ENCODE measurements around the gene GMPPB. TPM values are rescaled to one million over a fixed set of nuclear protein-coding genes. Genes with fewer than 3 reads are reported as not detected.

The GMPPB gene
- total RNA-seq, 2 experiments from 2014 or later = 40.7 to 54.5 TPM

DNA sequence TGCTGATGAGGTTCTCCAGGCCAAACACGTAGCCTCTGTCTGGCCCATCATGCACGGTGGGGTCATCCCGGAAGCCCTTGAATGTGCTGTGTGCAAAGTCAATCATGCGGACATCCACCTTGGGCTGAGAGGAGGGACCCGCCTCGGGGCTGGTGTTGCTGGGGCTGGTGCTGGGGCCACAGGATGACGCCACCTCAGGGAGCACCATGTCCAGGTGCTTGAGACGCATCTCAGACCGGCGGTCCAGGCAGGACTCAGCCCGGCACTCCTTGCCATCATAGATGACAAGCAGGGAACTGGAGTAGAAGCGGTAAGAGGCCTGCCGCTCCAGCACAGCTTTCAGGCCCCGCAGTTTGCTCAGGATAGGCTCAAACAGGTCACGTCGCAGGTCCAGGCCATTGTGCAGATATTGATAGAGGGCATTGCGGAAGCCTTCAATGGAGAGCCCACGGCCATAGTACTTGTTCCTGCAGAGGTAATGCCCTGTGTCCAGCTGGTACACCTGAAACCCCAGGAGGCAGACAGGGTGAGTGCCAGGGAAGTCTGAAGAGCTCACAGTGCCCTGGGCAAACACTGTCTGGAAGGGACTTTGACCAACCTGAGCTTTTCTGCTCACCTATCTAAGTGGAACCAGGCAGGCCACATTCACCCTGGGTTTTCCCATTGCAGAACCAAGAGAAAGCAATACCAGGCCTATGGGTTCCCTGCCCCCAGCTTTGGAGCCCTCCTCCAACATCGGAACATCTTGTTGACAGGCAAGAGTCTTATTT is 3.6 kb upstream of the GMPPB start:
- TF ChIP-seq CTCF (conservative IDR thresholded peaks at IDR 0.05; ENCODE audit: low read length) (no peak), EZH2phosphoT487 (IDR thresholded peaks at IDR 0.05; ENCODE audit: borderline replicate concordance, low read depth, low read length) (no peak)
- Histone ChIP-seq H4K20me1 (ENCODE audit: insufficient read depth, low read length) (no peaks in the 10 kb centered on the region), H3K36me3 (ENCODE audit: insufficient read depth, low read length) (peaks cover 58% of the 10 kb centered on the region), H3K9me3 (ENCODE audit: low read length) (no peaks in the 10 kb centered on the region), H3K9me2 (ENCODE audit: insufficient read depth, low read length) (no peaks in the 10 kb centered on the region), H3K27ac (ENCODE audit: low read depth, low read length, poor library complexity, severe bottlenecking) (peak overlapping the region; percentile 78), H3K79me2 (ENCODE audit: insufficient read depth, low read depth, low read length) (peaks cover 13% of the 10 kb centered on the region; the same call in 1 of the 2 replicates), H3K4me3 (ENCODE audit: low read depth, low read length, poor library complexity, severe bottlenecking) (peak overlapping the region; percentile 33), H3K4me1 (ENCODE audit: insufficient read depth, low read length, poor library complexity, severe bottlenecking) (peaks cover 45% of the 10 kb centered on the region), H2AFZ (ENCODE audit: low read length) (peak overlapping the region; percentile 39; the same call in 1 of the 2 replicates), H3K4me2 (ENCODE audit: low read length) (peak overlapping the region; percentile 57)
- intact Hi-C loops (cut with micrococcal nuclease; ENCODE audit: unreplicated experiment) = no loop called here
- CTCF ChIA-PET (ENCODE audit: unreplicated experiment) = no interaction called here
- DNase-seq (ENCODE audit: low spot score) = peak; percentile 87
- BruUV-seq (replicated peaks) = no TSS peak
- POLR2A ChIA-PET = no interaction called here

GRCh38 chr3:49725906-49726681 is 2.3 kb upstream of the GMPPB start:
- Histone ChIP-seq H3K4me2 (ENCODE audit: low read length) (peak overlapping the region; percentile 57), H3K4me1 (ENCODE audit: insufficient read depth, low read length, poor library complexity, severe bottlenecking) (peaks cover 45% of the 10 kb centered on the region), H3K9me3 (ENCODE audit: low read length) (no peaks in the 10 kb centered on the region), H3K27ac (ENCODE audit: low read depth, low read length, poor library complexity, severe bottlenecking) (peak overlapping the region; percentile 78), H2AFZ (ENCODE audit: low read length) (no peak overlapping the region), H3K79me2 (ENCODE audit: insufficient read depth, low read depth, low read length) (peaks cover 13% of the 10 kb centered on the region; the same call in 1 of the 2 replicates), H3K9me2 (ENCODE audit: insufficient read depth, low read length) (no peaks in the 10 kb centered on the region), H4K20me1 (ENCODE audit: insufficient read depth, low read length) (no peaks in the 10 kb centered on the region), H3K36me3 (ENCODE audit: insufficient read depth, low read length) (peaks cover 58% of the 10 kb centered on the region), H3K4me3 (ENCODE audit: low read depth, low read length, poor library complexity, severe bottlenecking) (no peak overlapping the region)
- no peak for DNase-seq (ENCODE audit: low spot score)
- TF ChIP-seq EZH2phosphoT487 (IDR thresholded peaks at IDR 0.05; ENCODE audit: borderline replicate concordance, low read depth, low read length) = no peak
- TF ChIP-seq CTCF (conservative IDR thresholded peaks at IDR 0.05; ENCODE audit: low read length) = no peak
- intact Hi-C loops (cut with micrococcal nuclease; ENCODE audit: unreplicated experiment) = loop anchor here (2.0 kb wide), 1 partner anchor 61 kb away; the partner anchor contains the start of gene IP6K1
- ChIA-PET CTCF (ENCODE audit: unreplicated experiment) (no interaction called here), POLR2A (interaction anchor here (0.6 to 0.7 kb wide), 3 partner anchors 58 to 430 kb away, joined by 3 read pairs; partner anchors contain the start of gene IP6K1)
- no TSS peak for BruUV-seq (replicated peaks)
